Right renal cortex interstitium (tissue), 3 donors: Measurements from ENCODE around the gene EYA4. TPM values are rescaled to one million over a fixed set of nuclear protein-coding genes. Genes with fewer than 3 reads are reported as not detected.

Source experiments
- DNase-seq, 3 donors: peaks; one replicate each; pipeline ENCODE4 v3.0.0-alpha.2; 2013; ENCODE audit warnings: low read depth in 3 of 3, low spot score in 2 of 3
- polyA plus RNA-seq, 3 donors: library from polyadenylated mRNA; unstranded; fragments of 120-200 nt; gene quantifications; one replicate each; pipeline ENCODE4 v1.2.1, GENCODE V29; 2013; ENCODE audit not compliant: insufficient read length in 3 of 3

Gene EYA4, protein sequence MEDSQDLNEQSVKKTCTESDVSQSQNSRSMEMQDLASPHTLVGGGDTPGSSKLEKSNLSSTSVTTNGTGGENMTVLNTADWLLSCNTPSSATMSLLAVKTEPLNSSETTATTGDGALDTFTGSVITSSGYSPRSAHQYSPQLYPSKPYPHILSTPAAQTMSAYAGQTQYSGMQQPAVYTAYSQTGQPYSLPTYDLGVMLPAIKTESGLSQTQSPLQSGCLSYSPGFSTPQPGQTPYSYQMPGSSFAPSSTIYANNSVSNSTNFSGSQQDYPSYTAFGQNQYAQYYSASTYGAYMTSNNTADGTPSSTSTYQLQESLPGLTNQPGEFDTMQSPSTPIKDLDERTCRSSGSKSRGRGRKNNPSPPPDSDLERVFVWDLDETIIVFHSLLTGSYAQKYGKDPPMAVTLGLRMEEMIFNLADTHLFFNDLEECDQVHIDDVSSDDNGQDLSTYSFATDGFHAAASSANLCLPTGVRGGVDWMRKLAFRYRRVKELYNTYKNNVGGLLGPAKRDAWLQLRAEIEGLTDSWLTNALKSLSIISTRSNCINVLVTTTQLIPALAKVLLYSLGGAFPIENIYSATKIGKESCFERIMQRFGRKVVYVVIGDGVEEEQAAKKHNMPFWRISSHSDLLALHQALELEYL
- 10 to 100 TPM; 15.8 to 17.5 (median 16.6) TPM for polyA plus RNA-seq

DNA sequence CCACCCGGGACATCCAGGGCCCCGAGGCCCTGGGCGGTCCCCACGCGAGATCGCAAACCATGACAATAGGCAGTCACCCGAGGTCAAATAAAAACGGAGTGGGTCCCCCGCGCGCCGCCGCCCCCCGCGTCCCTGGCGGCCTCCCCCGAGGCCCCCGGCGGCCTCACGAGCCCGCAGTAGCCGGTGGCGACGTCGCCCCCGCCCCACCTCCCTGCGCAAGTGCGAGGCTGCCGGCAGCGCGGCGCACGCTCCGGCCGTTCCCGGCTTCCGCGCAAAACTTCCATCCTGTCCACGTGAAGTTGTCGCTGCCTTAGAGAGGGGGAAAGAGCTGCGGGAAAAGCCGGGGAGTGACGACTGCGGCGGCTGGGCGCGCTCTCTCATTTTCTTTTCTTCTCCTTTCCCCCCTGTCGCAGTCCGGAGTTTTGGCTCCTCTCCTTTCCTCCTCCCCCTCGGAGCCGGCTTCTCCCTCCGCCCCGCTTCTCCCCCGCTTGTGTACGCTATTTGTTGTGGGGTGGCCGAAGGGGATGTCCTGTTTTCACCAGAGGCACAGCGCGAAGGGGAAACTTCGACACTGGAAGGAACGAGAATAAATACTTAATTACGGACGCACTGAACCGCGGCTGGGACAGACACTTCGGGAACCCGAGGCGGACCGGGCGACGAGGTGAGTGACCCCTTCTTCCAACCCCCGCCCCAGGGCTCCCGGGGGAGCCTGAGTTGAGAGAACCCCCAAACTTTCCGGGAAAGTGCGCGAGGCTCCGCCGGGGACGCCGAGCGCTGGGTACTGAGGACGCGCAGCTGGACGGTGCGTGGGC, at the start of gene EYA4:
Gene EYA4 (plus strand): TSS at position 272 of the 815 bp plus-strand sequence. CDS start 33,424 bp downstream, outside the sequence.
- no peak for DNase-seq

DNA sequence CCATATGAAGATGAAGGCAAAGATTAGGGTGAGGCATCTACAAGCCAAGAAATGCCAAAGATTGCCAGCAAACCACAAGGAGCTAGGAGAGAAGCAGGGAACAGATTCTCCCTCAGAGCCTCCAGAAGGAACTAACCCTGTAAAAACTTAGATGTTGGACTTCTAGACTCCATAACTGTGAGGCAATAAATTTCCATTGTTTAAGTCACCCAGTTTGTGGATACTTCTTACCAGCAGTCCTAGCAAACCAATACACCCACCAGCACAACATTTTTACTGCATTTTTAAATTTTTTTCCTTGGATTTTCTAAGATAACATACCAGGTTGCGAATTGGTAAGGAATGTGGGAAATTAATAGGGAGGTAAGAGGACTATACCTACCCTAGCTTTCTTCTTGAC, 47.8 kb upstream of the EYA4 start:
- no peak for DNase-seq

DNA sequence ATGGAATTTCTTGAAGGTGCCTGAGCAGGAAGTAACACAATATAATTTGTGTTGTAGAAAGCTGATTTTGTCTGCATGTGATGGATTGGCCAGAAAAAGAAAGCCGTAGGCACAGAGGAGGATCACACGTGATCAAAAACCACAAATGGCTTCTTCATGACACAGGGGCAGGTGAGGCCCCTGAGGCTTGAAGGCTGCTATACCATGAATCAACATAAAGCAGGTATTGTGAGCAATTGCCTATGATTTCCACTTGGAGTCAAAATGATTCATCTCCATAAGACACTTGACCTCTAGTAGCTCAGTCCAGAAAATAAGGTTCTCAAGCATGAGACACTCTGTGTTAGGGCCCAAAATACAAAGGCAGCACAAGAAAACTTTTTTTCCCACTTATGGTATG, 42.4 kb upstream of the EYA4 start:
- no peak for DNase-seq

DNA sequence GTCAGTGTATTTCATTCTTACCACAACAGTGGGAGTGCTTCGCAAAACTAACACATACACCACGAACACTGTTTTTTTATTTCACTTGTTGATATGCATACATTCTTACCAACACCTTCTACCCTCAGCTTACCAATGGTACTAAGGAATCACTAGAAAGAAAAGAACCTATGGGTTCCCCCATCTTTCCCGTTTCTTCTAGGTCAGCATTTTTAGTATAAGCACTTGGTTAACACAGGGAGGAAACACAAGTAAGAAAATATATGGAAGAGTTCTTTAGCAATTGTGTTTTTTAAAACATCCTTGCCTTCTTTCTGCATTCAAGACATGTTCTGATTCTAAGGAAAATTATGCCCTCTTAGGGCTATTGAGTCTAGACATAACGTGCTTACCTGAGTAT, 39.9 kb upstream of the EYA4 start:
- DNase-seq, result no peak

DNA sequence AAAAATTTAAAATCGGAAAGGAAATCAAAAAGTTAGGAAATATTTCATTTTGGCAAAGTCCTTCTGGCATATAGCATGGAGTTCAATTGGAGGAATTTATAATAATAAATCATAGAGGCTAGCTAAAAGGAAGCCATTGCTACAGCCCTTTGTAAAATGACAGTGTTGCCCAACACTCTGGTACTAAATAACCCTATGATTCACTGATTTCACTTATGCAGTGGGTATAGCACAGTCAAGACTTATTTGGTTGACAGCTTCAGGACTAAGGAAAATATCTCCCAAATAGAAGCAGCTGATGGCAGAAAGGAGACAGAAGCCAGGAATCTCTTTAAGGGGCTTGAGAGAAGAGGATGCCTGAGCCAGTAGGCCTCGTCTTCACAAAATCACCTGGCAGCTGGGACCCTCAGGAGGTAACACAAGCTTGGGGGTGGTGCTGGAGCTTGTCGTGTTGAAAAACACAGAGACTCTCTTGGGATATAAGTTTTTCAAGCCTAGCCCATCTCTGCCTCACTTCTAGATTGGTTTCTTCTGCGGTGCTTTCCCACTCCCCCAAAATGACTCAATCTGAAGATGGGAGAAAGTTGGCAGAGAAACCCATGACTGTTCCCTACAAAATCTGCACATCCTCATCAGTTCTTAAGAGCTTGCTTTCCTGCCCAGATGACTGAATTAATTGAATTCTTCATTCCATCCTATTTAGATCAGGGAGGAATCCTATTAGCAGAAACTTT, 38.4 kb upstream of the EYA4 start:
- no peak for DNase-seq

DNA sequence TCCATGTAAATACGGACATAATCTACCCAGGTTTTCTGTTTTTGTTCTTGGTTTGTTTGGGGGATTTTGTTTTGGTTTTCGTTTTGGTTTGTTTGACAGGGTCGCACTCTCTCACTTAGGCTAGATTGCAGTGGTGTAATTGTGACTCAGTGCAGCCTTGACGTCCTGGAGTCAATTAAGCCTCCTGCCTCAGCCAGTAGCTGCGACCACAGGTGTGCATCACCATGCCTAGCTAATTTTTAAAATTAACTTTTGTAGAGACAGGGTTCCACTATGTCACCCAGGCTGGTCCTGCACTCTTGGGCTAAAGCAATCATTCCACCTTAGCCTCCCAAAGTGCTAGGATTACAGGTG, 37.8 kb upstream of the EYA4 start:
- DNase-seq, result no peak

DNA sequence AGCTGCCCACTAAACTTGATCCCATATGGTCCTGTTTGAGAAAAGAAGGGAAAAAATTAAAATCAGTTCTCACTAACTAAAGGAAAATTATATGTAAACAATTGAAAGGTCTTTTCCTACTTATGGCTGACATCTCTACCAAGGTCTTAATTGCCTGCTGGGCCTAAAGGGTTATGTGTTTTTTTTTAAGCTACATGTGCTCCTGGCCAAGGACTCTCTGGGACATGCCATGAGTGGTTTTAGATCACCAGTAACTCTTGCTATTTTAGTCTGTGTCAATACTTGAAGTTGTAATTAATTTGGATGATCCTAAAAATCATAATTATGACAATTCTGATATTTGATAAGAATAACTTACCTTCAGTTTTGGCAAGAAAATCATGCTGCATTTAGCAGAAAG, 35.9 kb upstream of the EYA4 start:
- DNase-seq, result no peak

DNA sequence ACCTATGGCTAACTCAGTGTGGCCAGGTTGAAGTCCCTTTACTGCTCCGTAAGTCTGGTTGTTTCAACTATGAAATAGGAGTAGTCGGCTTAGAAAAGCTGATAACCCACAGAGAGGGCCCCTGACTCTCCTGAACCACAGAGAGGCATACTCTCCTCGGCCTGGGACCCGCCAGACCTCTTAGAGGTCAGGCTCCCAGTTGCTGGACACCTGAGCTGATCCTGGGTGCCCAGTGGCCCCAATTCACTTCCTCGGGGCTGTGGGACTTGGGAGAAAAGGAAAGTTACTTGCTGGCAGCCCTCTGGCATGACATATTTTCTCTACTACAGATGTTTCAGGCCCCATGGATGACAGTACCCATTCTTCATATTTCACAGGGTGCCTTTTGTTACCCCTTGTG, 34.2 kb upstream of the EYA4 start:
- no peak for DNase-seq

DNA sequence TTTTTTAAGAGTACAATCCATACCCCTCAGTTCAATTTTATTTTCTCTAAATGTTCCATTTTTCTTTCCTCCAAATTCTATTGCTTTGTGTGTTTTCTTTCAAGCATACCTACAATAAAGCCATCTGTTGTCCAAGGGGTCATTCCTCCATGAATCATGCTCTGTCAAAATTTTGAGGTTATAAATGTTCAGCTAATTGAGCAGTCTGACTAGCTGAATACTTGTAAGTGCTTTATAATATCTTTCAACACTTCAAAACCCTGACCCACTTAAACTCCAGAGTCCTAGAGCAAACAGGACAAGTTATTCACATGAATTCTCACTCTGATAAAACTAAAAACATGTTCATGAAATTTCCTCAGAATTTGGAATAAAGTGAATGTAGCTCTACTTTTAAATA, 33.4 kb upstream of the EYA4 start:
- DNase-seq, result no peak

DNA sequence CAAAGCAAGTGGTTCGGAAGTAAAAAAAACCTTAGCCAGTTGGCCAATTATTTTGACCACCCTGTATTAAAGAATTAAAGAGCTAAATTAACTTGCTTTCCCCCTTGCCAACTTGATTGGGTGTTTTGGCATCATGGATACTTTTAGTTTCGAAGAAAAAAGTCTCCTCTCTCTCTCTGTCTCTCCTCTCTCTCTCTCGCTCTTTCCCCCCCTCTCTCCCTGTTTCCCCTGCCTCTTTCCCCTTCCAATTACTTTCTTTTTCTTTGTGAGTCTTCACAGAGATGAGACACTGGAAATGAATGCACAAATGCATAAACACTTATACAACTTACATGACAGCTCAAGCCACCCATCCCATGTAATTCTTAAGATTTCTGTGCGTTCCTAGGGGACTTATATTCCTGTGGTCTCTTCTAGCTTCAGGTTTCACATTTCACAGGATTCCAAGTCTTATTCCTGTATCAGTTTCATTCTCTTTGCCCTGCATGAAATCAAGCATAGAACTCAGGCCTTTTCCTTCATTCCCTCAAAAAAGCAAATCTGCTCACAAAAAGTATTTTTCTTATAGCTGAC, 32.9 kb upstream of the EYA4 start:
- no peak for DNase-seq

DNA sequence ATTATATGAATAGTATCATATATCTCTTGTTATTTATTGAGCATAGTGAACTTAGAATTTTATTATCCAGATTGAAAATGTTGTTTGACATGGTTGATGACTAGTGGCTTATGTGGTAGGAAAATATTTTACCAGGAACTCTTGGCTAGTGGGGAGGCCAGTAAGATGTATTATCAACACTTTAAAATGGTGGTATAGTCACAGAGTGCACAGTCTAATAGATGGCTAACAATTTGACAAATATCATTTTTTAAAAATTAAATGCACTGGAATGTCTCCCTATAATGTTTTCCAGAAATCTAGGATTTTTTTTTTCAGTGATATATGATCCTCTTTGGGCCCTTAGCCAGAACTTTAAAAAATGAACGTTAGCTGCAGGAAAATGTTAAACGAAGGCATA, 26.9 kb upstream of the EYA4 start:
- DNase-seq, result no peak

DNA sequence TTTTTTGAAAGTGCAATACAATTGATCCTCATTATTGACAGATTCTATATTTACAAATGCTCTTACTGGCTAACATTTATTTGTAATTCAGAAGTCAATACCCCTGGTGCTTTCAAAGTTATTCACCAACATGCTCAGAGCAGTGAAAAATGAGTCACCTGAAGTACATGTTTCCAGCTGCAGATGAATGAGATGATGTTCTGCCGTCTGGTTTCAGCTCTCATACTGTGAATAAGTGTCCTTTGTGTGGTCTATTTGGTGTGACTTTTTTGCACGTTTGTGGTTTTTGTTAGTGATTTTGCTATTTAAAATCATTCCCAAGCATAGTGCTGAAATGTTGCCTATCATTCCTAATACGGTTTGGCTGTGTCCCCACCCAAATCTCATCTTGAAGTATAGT, 22.3 kb upstream of the EYA4 start:
- DNase-seq, result no peak

DNA sequence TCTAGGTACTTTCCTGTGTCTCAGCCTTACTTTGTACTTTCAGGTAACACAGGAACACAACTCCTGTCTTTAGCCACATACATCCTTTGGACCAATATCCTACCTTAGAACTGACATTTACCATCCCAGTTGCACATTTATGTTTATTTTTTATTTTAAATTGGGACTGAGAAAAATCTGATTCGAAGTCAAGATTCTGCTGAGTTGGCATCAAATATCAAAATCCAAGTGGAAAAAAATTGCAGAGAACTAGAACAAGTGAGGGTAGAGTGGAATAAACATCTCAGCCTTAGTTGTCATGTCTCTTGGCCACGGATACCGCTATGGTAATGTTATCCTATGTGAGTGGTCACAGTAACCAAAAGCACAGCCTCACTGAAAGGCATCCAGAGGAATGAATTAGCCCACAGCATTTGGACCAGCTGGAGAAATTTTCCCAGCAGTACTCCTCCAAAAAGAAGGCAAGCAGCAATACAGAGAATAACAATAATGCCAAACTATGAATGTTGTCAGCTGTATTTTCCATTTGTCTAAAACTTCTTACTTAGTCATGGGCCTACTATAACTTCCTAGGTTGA, 17.6 kb upstream of the EYA4 start:
- no peak for DNase-seq

DNA sequence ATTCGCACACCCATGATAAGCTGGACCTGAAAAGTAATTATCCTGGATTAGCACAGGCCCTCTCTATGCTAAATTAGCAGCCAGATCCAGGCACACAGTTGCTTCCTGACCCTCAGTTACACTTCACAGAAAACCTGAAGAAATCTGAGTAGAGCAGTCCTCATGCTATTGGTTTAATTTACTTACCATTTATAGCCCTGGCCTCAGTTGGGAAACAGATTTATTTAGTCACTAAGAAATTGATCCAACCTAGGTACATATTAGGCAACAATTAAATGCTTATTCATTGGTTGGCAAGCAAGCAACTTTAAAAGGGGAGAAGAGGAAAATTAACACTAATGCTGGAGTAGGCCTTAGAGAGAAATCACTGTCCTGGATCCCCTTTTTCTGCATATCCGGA, 15.6 kb upstream of the EYA4 start:
- no peak for DNase-seq

DNA sequence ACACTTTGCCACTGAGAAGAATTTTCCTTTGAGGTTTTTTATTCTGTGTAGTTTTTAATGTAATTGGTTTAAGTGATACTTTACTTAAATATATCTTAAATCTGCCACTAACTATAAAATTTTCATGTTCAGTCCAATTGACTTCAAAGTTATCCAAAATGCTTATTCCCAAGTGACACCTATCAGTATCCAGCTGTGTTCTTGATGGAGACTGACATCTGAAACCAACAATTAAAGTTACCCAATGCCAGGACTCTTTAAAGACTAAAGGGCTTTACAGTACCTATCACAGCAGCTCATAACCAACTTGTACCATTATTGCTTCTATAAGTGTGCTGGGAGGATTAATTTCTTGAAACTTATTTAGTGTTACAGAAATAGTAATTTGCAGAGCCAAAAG, 13.8 kb upstream of the EYA4 start:
- DNase-seq, result no peak

DNA sequence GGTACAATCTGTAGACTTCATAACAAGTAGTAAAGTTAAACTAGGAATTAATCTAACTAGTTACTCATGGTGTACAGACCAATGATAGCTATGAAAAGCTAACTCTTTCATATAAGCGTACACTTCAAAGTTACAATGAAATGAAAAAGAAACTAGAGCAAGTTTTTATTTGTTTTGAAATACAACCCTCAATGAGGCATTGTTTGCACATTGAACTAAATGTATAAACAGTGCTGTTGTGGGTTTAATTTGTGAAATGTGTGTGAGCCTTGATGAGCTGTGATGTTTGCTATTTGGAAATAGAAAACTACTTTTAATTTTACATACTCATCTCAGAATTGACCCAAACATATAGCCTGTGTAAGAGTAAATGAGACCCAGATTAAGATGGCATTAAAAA, 11.1 kb upstream of the EYA4 start:
- no peak for DNase-seq

DNA sequence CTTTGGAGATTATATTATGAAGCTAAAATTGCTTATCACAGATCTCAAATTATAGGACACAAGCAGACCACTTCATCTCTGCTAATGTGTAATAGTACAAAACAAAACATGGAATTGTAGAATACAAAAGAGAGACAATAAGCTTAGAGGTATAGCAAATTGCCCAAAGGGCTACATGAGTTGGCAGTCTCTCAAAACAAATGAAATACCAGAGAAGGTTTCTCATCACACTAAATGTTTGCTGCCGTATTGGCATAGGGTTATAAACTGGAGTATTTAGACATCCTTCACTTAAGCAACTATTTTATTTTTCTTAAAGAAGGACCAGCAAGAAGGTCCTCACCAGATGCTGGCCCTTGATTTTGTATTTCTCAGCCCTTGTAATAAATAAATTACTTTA, 5.9 kb upstream of the EYA4 start:
- DNase-seq, result no peak

DNA sequence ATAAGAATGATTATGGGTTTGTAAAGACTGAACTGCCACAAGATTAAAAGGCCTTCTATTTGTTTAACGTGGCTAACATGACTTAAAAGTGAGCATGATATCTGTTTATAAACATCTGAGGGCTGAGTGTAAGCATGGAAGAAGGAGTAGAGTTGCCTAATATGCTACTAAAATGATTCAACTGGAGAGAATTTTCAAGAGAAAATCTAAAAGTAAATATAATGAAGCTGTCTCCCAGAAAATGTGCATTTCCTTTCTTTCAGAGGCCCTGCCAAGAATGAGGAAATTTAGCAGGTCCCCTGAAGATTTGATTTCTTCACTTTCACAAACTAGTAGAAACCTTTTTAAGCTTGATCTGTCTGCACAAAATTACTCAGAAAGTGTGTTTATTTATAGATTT, 4.2 kb upstream of the EYA4 start:
- DNase-seq, result no peak

DNA sequence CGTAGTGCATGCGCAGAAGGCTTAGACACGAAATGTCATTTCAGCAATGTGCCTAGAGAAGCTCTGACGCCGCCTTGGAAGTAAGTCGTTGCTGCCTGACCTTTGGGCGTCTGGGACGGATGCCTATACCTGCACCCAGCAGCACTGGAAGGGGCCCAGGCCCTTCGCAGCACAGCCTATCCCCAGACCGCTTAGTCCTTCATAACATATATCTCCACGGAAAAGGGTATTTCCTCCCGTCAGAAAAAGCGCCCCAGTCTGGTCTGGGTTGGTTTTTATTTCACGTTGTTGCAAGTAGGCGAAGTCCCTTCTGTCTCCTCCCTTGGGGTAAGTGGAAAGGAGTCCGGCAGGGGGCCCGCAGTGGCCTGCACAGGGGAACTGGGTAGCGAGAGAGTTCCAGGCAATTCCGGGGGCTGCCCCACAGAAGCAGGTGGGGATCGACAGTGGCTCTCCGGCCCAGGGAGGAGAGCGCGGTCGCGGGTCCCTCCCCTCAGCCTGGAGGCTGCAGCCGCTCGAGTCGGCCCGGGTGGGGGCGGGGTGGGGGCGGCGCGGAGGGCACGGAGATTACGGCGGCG, 559 bp upstream of the EYA4 start:
- no peak for DNase-seq
